ENCODE measurements around the gene CHAF1A. TPM values are rescaled to one million over a fixed set of nuclear protein-coding genes. Genes with fewer than 3 reads are reported as not detected.

Gene CHAF1A
- total RNA-seq, 2 experiments from 2014 or later: 77.0 to 78.9 TPM

DNA sequence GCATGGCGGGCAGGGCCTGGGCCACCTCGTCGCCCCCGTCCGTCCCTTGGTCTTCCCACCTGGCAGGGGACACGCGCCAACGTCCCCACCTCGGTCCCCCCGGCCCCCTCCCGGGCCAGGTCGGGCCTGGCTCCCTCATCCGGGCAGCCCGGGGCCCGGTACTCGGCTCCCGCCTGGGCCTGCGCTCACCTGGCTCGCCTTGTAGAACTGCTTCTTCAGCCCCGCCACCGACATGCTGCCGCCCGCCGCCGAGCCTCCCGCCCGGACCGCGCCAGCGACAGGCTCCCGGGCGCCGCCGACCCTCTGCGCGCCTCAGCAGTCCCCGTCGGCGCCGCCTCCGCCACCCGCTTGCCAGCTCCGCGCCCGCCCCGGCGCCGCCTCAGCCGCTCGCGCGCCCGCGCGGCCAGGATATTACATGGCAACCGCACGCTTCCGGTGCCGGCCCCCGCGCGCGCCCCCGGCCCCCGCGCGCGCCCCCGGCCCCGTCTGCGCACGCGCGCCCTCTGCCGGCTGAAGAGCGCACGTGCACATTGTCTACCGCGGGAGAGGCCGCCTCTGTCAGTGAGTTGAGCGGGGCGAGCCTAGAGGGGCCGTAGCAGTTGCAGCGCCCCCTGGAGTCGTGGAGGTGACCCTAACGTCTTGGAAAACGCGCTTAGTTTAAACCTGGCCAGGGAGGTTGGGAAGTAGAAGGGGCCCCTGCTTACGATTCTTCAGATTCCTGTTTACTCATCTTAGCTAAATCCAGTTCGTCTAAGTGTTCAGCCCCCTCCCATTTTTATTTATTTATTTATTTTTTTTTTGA, 2.1 kb upstream of the CHAF1A start, which contains the start of gene SH3GL1:
SH3GL1 (minus strand) TSS at position 413 of the 802 bp plus-strand sequence; CDS start at position 234, 179 bp downstream.
- intact Hi-C loops (cut with DNase I, micrococcal nuclease): loop anchor here (1.0 to 10.0 kb wide), 12 partner anchors 20 to 1577 kb away; partner anchors contain the start of genes ANKRD24 (in 1 of the 2), DAPK3 (in 1 of the 2), MAP2K2 (in 1 of the 2) and MFSD12 (in 1 of the 2)
- DNase-seq: peak; percentile 95
- Mint-ChIP-seq H3K36me3 (ENCODE audit: low read depth) (peaks cover 36% of the 10 kb centered on the region), H3K27ac (peak within 1 kb of the TSS; percentile 95), H3K9me3 (ENCODE audit: low read depth) (no peaks in the 10 kb centered on the region), H3K27me3 (no peaks in the 10 kb centered on the region), H3K4me1 (peaks cover 62% of the 10 kb centered on the region), H3K4me3 (peak within 1 kb of the TSS; percentile 93)
- ChIA-PET POLR2A (interaction anchor here (0.6 to 1.2 kb wide), 2 partner anchors 30 to 133 kb away, joined by 3 read pairs; no protein-coding TSS in a partner anchor), CTCF (interaction anchor here (0.6 to 3.2 kb wide), 9 partner anchors 19 to 252 kb away, joined by 3 to 13 read pairs (median 4); partner anchors contain the start of gene YJU2)
- peak; percentile 54 for ATAC-seq

DNA sequence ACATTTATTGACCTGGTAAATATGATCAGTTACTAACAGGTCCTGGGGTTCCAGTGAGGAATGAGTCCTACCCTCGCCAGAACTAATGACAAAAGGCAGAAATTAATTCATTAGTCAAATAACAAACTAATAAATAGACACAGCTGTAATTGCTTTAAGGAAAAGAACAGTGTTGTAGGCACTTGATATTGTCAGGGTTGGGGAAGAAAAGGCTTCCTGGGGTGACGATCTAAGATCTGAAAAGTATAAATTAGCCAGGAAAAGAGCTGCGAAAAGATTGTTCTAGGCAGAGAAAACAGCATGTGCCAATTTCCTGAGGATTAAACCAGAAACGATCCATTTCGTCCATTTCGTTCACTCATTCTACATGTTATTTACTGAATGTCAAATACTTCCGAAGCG, 670 bp upstream of the CHAF1A start:
- H3K4me3 Mint-ChIP-seq: peak overlapping the region; percentile 93
- H3K9me3 Mint-ChIP-seq (ENCODE audit: low read depth): no peaks in the 10 kb centered on the region
- DNase-seq (no peak), ATAC-seq (no peak)
- ChIA-PET CTCF (interaction anchor here (0.5 to 3.2 kb wide), 12 partner anchors 19 to 739 kb away, joined by 3 to 13 read pairs (median 4); partner anchors contain the start of gene STAP2), POLR2A (interaction anchor here (0.6 to 1.4 kb wide), 8 partner anchors 11 to 155 kb away, joined by 3 to 8 read pairs (median 4); partner anchors contain the start of genes HDGFL2, MPND and YJU2)
- peaks cover 34% of the 10 kb centered on the region for H3K36me3 Mint-ChIP-seq (ENCODE audit: low read depth)
- no peaks in the 10 kb centered on the region for H3K27me3 Mint-ChIP-seq
- intact Hi-C loops (cut with DNase I, micrococcal nuclease): loop anchor here (1.0 to 10.0 kb wide), 18 partner anchors 56 to 1576 kb away; partner anchors contain the start of genes UBXN6 (in 2 of the 2), YJU2 (in 2 of the 2), ANKRD24 (in 1 of the 2) and FEM1A (in 1 of the 2)
- H3K4me1 Mint-ChIP-seq: peaks cover 59% of the 10 kb centered on the region
- peak overlapping the region; percentile 95 for H3K27ac Mint-ChIP-seq

DNA sequence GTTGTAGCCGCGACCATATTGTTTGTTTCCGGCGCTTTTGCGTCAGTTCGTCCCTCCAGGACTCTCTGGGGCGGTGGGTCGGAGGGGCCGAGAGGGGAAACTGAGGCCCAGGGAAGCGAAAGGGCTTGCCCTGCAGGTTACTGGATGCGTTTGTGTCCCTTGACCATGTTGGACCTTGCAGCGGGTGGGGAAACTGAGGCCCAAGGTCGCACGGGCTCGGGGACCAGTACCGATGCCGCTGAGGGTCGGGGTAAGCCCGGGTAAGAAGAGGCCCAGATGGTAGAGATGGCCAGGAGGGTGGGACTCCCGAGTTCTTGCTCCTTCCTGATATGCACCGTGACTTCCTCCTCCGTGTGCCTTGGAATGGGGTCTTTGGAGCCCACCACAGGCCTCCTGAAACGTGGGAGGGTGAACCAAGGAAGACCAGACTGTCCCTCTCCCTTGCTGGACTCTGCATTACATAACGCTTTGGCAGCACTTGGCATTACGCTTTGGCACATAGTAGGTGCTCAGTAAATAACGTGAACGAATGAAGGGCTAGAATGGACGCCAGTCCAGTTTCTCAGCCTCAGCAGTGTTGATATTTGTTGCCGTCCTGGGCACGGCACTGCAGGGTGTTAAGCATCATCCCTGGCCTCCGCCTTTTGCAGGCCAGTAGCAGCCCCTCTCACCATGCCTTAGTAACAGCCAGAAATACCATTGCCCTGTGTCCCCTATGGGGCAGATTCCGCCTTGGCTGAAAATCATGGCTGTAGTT, 743 bp downstream of the CHAF1A start:
- no peaks in the 10 kb centered on the region for H3K27me3 Mint-ChIP-seq
- intact Hi-C loops (cut with DNase I, micrococcal nuclease): loop anchor here in 1 of 2 experiments (2.0 to 10.0 kb wide), 7 partner anchors 221 to 1574 kb away; partner anchors contain the start of genes ANKRD24, MFSD12, MRPL54 and NDUFA11
- no peak for ATAC-seq
- POLR2A ChIA-PET: no interaction called here
- DNase-seq: no peak
- H3K4me3 Mint-ChIP-seq: peak overlapping the region; percentile 93
- peaks cover 33% of the 10 kb centered on the region for H3K36me3 Mint-ChIP-seq (ENCODE audit: low read depth)
- H3K4me1 Mint-ChIP-seq: peaks cover 51% of the 10 kb centered on the region
- H3K27ac Mint-ChIP-seq: peak overlapping the region; percentile 90
- no peaks in the 10 kb centered on the region for H3K9me3 Mint-ChIP-seq (ENCODE audit: low read depth)
- CTCF ChIA-PET: interaction anchor here (0.7 to 3.2 kb wide), 4 partner anchors 24 to 189 kb away, joined by 3 to 13 read pairs (median 5); no protein-coding TSS in a partner anchor

DNA sequence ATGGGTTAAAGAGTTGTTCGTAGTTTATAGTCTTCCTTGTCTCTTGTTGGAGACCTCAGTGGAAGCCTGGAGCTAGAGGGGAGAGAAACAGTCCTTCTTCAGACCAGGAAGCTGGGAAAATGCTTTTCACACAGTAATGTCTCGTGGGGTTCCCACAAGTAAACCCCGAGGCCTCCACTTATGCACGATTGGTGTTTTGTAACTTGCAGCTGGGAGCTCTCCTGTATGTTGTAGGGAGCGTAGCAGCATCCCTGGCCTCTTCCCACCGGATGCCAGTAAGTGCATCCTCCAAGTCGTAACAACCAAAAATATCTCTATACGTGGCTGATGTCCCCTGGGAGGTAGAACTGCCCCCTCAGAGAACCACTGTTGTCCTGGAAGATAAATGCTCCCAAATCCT, 3.5 kb downstream of the CHAF1A start:
- H3K9me3 Mint-ChIP-seq (ENCODE audit: low read depth): no peaks in the 10 kb centered on the region
- ChIA-PET POLR2A (no interaction called here), CTCF (no interaction called here)
- no peak for DNase-seq
- ATAC-seq: no peak
- H3K36me3 Mint-ChIP-seq (ENCODE audit: low read depth): peaks cover 48% of the 10 kb centered on the region
- H3K4me1 Mint-ChIP-seq: peaks cover 38% of the 10 kb centered on the region
- intact Hi-C loops (cut with DNase I, micrococcal nuclease): loop anchor here in 1 of 2 experiments (10.0 kb wide), 2 partner anchors 509 to 1499 kb away; partner anchors contain the start of genes NDUFA11 and VMAC
- H3K27ac Mint-ChIP-seq: no peak overlapping the region
- no peaks in the 10 kb centered on the region for H3K27me3 Mint-ChIP-seq
- H3K4me3 Mint-ChIP-seq: no peak overlapping the region

DNA sequence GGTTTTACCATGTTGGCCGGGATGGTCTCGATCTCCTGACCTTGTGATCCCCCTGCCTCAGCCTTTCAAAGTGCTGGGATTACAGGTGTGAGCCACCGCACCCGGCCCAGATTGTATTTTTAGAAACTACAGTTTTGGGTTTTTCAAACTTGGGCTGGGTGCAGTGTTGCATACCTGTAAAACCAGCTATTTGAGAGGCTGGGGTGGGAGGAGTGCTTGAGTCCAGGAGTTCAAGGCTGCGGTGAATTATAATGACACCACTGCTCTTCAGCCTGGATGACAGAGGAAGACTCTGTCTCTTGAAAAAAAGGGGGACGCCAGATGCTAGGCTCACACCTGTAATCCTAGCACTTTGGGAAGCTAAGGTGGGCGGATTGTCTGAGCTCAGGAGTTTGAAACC, 4.2 kb downstream of the CHAF1A start:
- Mint-ChIP-seq H3K9me3 (ENCODE audit: low read depth) (no peaks in the 10 kb centered on the region), H3K27me3 (no peaks in the 10 kb centered on the region), H3K36me3 (ENCODE audit: low read depth) (peaks cover 50% of the 10 kb centered on the region), H3K4me3 (no peak overlapping the region), H3K27ac (no peak overlapping the region), H3K4me1 (peaks cover 31% of the 10 kb centered on the region)
- DNase-seq (no peak), ATAC-seq (no peak)
- intact Hi-C loops (cut with DNase I, micrococcal nuclease): loop anchor here in 1 of 2 experiments (10.0 kb wide), 2 partner anchors 508 to 1498 kb away; partner anchors contain the start of genes NDUFA11 and VMAC
- ChIA-PET CTCF (interaction anchor here (0.6 kb wide), 1 partner anchor 99 kb away, joined by 5 read pairs; no protein-coding TSS in a partner anchor), POLR2A (interaction anchor here (0.6 to 1.4 kb wide), 2 partner anchors 10 to 510 kb away, joined by 3 to 4 read pairs; no protein-coding TSS in a partner anchor)

DNA sequence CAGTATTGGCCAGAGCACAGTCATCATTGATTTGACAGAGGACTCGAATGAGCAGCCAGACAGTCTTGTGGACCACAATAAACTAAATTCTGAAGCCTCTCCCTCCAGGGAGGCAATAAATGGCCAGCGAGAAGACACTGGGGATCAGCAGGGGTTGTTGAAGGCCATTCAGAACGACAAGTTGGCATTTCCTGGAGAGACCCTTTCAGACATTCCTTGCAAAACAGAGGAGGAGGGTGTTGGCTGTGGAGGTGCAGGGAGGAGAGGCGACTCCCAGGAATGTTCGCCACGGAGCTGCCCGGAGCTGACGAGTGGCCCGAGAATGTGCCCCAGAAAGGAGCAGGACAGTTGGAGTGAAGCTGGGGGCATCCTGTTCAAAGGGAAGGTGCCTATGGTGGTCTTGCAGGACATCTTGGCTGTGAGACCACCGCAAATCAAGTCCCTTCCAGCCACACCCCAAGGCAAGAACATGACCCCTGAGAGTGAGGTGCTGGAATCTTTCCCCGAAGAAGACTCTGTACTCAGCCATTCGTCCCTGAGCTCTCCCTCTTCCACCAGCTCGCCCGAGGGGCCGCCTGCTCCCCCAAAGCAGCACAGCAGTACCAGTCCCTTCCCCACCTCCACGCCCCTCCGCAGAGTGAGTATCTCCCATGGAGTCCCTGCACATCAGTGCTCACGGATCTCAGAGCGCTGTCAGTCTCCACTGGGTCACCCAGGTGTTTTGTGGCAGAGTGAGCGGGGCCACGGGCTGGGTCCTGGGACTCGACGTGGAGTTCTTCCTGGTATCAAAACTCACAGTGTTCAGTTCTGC, 6.9 kb downstream of the CHAF1A start:
- no peaks in the 10 kb centered on the region for H3K9me3 Mint-ChIP-seq (ENCODE audit: low read depth)
- no peak overlapping the region for H3K27ac Mint-ChIP-seq
- ATAC-seq: no peak
- POLR2A ChIA-PET: interaction anchor here (0.7 to 0.9 kb wide), 2 partner anchors 9 to 40 kb away, joined by 4 read pairs; no protein-coding TSS in a partner anchor
- peaks cover 62% of the 10 kb centered on the region for H3K36me3 Mint-ChIP-seq (ENCODE audit: low read depth)
- CTCF ChIA-PET: no interaction called here
- H3K27me3 Mint-ChIP-seq: no peaks in the 10 kb centered on the region
- peaks cover 16% of the 10 kb centered on the region for H3K4me1 Mint-ChIP-seq
- H3K4me3 Mint-ChIP-seq: no peak overlapping the region
- no peak for DNase-seq
- intact Hi-C loops (cut with DNase I, micrococcal nuclease): loop anchor here in 1 of 2 experiments (10.0 kb wide), 2 partner anchors 505 to 1495 kb away; partner anchors contain the start of genes NDUFA11 and VMAC

DNA sequence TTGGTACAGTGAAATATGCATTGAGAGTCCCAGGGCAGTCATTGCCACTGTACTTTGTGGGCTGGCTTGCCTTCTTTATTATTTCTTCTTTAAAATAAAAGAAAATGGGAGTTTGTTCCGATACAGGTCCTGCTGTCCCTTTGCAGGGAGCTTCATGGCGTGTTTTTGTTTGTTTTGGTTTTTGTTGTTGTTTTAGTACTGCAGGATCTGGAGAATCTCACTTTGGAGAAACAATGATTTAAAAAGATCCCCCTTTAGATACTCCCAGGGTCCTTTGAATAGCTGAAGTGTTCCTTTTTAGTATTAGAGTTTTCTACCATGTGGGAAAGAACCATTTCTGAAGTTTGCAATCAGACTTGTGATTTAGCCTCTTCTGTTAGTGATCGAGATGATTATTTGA, 11.1 kb downstream of the CHAF1A start:
- CTCF ChIA-PET: no interaction called here

DNA sequence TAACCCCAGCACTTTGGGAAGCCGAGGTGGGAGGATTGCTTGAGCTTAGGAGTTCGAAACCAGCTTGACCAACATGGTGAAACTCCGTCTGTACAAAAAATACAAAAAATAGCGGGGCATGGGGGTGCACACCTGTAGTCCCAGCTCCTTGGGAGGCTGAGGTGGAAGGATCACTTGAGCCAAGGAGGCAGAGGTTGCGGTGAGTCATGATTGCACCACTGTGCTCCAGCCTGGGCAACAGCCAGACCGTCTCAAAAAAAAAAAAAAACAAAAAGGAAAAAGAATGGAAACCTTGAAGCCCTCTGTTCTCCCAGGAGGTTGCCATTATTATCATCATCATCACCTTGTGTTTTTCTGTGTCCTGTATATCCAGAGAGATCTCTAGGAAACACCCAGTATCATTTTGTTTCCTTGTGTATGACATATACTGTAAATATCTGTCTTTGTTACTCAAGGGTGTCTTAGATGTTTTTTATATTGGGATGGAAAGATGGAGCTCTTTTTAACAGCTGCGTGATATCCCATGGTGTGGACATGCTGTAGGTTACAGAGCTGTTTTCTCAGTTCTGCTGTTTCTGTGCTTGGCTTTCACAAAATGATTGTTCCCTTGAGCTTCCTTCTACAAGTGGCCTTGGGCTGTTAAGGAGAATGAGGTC, 11.8 kb downstream of the CHAF1A start:
- H3K27me3 Mint-ChIP-seq: no peaks in the 10 kb centered on the region
- intact Hi-C loops (cut with DNase I, micrococcal nuclease): no loop called here
- CTCF ChIA-PET: interaction anchor here (0.9 kb wide), 1 partner anchor 147 kb away, joined by 3 read pairs; no protein-coding TSS in a partner anchor

More for the DNA sequence above, 11.1 kb downstream of the CHAF1A start:
- no peak for ATAC-seq
- Mint-ChIP-seq H3K4me3 (no peak overlapping the region), H3K4me1 (no peaks in the 10 kb centered on the region), H3K36me3 (ENCODE audit: low read depth) (peaks cover 56% of the 10 kb centered on the region), H3K9me3 (ENCODE audit: low read depth) (no peaks in the 10 kb centered on the region), H3K27me3 (no peaks in the 10 kb centered on the region), H3K27ac (no peak overlapping the region)
- DNase-seq: no peak
- POLR2A ChIA-PET: no interaction called here
- intact Hi-C loops (cut with DNase I, micrococcal nuclease): no loop called here

DNA sequence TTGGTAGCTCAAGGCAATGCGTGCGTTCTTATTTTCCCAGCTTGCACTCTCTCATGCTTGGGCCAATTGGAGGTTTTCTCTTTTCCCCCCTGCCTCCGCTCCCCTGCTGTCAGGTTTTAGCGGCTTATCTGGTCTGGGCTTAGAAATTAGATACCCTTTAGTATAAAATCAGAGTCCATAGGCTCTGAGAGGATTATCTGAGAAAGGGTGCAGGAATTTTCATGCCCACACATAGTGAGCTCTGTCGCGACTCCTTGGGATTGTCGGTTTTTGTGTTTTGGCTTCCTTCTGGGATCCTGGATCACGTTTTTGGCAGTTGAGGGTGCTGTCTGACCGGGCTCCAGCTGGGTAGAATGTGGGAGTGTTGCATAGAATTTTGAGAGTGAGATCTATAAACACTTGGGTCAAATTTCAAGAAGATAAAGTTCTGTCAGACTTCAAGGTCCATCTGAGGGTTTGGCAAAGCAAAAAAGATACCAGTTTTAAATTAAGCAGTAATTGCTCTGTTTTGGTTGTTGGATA, 12.4 kb downstream of the CHAF1A start:
- no peaks in the 10 kb centered on the region for H3K9me3 Mint-ChIP-seq (ENCODE audit: low read depth)
- peaks cover 47% of the 10 kb centered on the region for H3K36me3 Mint-ChIP-seq (ENCODE audit: low read depth)
- H3K27ac Mint-ChIP-seq: no peak overlapping the region
- H3K27me3 Mint-ChIP-seq: no peaks in the 10 kb centered on the region
- no peaks in the 10 kb centered on the region for H3K4me1 Mint-ChIP-seq
- POLR2A ChIA-PET: interaction anchor here (0.6 kb wide), 3 partner anchors 13 to 35 kb away, joined by 3 to 4 read pairs (median 3); partner anchors contain the start of gene CHAF1A
- intact Hi-C loops (cut with DNase I, micrococcal nuclease): no loop called here
- no peak overlapping the region for H3K4me3 Mint-ChIP-seq
- CTCF ChIA-PET: interaction anchor here (0.7 to 0.9 kb wide), 2 partner anchors 22 to 148 kb away, joined by 3 read pairs; no protein-coding TSS in a partner anchor
- ATAC-seq: no peak
- DNase-seq: no peak

More for the DNA sequence above, 11.8 kb downstream of the CHAF1A start:
- DNase-seq (no peak), ATAC-seq (no peak)
- Mint-ChIP-seq H3K4me1 (no peaks in the 10 kb centered on the region), H3K4me3 (no peak overlapping the region), H3K9me3 (ENCODE audit: low read depth) (no peaks in the 10 kb centered on the region), H3K36me3 (ENCODE audit: low read depth) (peaks cover 50% of the 10 kb centered on the region), H3K27ac (no peak overlapping the region)
- POLR2A ChIA-PET: interaction anchor here (0.6 kb wide), 2 partner anchors 12 to 36 kb away, joined by 3 to 4 read pairs; partner anchors contain the start of gene CHAF1A
